NCI-H748 (cell line): ENCODE data around the gene NAXD.
"Not testable (repeated sequence)": the region's sequence is repeated elsewhere in the genome, so short reads cannot be mapped to it uniquely, and the experiment has no call there.

ENCODE experiments used
- DNase-seq: peaks from one replicate; lab custom pipeline; 2025; ENCODE audit not compliant: unreplicated experiment; lab: John Stamatoyannopoulos, UW

Gene NAXD

GRCh38 chr13:110627761-110628476 is 12.6 kb downstream of the NAXD start:
- DNase-seq: no peak

GRCh38 chr13:110628477-110628793 is 13.1 kb downstream of the NAXD start:
- no peak for DNase-seq

GRCh38 chr13:110628952-110629701 is 13.8 kb downstream of the NAXD start:
- DNase-seq: no peak

- no peak for DNase-seq
Measured at GRCh38 chr13:110629735-110630134, 14.4 kb downstream of the NAXD start.

GRCh38 chr13:110630566-110631119 is 15.3 kb downstream of the NAXD start:
- DNase-seq: no peak

GRCh38 chr13:110632255-110632654 is 16.9 kb downstream of the NAXD start:
- DNase-seq: not testable (repeated sequence)

GRCh38 chr13:110633776-110634175 is 18.4 kb downstream of the NAXD start:
- DNase-seq: no peak

- DNase-seq: no peak
Measured at GRCh38 chr13:110634558-110634957, 19.2 kb downstream of the NAXD start.

GRCh38 chr13:110635405-110636002 is 20.2 kb downstream of the NAXD start:
- DNase-seq: no peak

GRCh38 chr13:110636053-110636475 is 20.7 kb downstream of the NAXD start:
- DNase-seq: no peak

- no peak for DNase-seq
Measured at GRCh38 chr13:110636701-110637201, 21.4 kb downstream of the NAXD start.

GRCh38 chr13:110637275-110637674 is 21.9 kb downstream of the NAXD start:
- no peak for DNase-seq

- no peak for DNase-seq
Measured at GRCh38 chr13:110637747-110638146, 22.4 kb downstream of the NAXD start.

- no peak for DNase-seq
Measured at GRCh38 chr13:110638257-110638656, 22.9 kb downstream of the NAXD start.

GRCh38 chr13:110638814-110639806 is 23.8 kb downstream of the NAXD start:
- DNase-seq: no peak

- DNase-seq: no peak
Measured at GRCh38 chr13:110639935-110640334, 24.6 kb downstream of the NAXD start.

GRCh38 chr13:110640591-110641029 is 25.3 kb downstream of the NAXD start:
- DNase-seq: no peak

GRCh38 chr13:110641055-110642015 is 26.0 kb downstream of the NAXD start:
- no peak for DNase-seq

- DNase-seq: no peak
Measured at GRCh38 chr13:110642291-110642981, 27.1 kb downstream of the NAXD start.
